ENCODE measurements around the gene ICAM5.
A peak's percentile ranks its signal among the peaks of the same experiment; 100 is the strongest.
"Not testable (repeated sequence)": the region's sequence is repeated elsewhere in the genome, so short reads cannot be mapped to it uniquely, and the experiment has no call there.

ICAM5 gene

GRCh38 chr19:10270180-10270615 is 19.6 kb upstream of the ICAM5 start:
- no peak for DNase-seq

- DNase-seq: no peak
Measured at GRCh38 chr19:10270616-10271394, 18.9 kb upstream of the ICAM5 start, which contains the start of gene ICAM1. Gene ICAM1, plus strand, starts transcription at chr19:10271120. Its CDS starts 40 bp downstream, at chr19:10271160.

- no peak for DNase-seq
Measured at GRCh38 chr19:10271543-10272086, 18.1 kb upstream of the ICAM5 start.

GRCh38 chr19:10274589-10274988 is 15.2 kb upstream of the ICAM5 start:
- no peak for DNase-seq

- no peak for DNase-seq
Measured at GRCh38 chr19:10277795-10278589, 11.8 kb upstream of the ICAM5 start.

GRCh38 chr19:10278935-10279334 is 10.8 kb upstream of the ICAM5 start:
- DNase-seq: no peak

GRCh38 chr19:10279737-10280442 is 9.9 kb upstream of the ICAM5 start:
- DNase-seq: no peak

- not testable (repeated sequence) for DNase-seq
Measured at GRCh38 chr19:10282043-10282442, 7.7 kb upstream of the ICAM5 start.

GRCh38 chr19:10283301-10284064 is 6.3 kb upstream of the ICAM5 start:
- no peak for DNase-seq

GRCh38 chr19:10284065-10284959 is 5.4 kb upstream of the ICAM5 start:
- DNase-seq: no peak

GRCh38 chr19:10284960-10285278 is 4.8 kb upstream of the ICAM5 start:
- no peak for DNase-seq

- DNase-seq: no peak
Measured at GRCh38 chr19:10285393-10285792, 4.4 kb upstream of the ICAM5 start.

GRCh38 chr19:10286803-10287737 is 2.7 kb upstream of the ICAM5 start, which contains the start of gene ICAM4:
Gene ICAM4, plus strand, starts transcription at chr19:10286955. Its CDS starts 58 bp downstream, at chr19:10287013.
- DNase-seq: no peak

- no peak for DNase-seq
Measured at GRCh38 chr19:10288662-10289166, 1.0 kb upstream of the ICAM5 start.

GRCh38 chr19:10289167-10289835 is 451 bp upstream of the ICAM5 start:
- peak; percentile 68 for DNase-seq

- DNase-seq: no peak
Measured at GRCh38 chr19:10290357-10290875, 664 bp downstream of the ICAM5 start.

GRCh38 chr19:10290876-10291553 is 1.3 kb downstream of the ICAM5 start:
- no peak for DNase-seq

- no peak for DNase-seq
Measured at GRCh38 chr19:10291554-10292205, 1.9 kb downstream of the ICAM5 start.

Data from NCI-H1436 (cell line).